GM18870 (cell line): ENCODE data around the gene ACSM2B.
"Not testable (repeated sequence)": the region's sequence is repeated elsewhere in the genome, so short reads cannot be mapped to it uniquely, and the experiment has no call there.

Experiments
- ATAC-seq: cut with Tn5 transposase; IDR thresholded peaks from one replicate; pipeline ENCODE4 v1.9.1; 2021; ENCODE audit warnings: moderate library complexity; ENCODE audit not compliant: unreplicated experiment

ACSM2B gene

DNA sequence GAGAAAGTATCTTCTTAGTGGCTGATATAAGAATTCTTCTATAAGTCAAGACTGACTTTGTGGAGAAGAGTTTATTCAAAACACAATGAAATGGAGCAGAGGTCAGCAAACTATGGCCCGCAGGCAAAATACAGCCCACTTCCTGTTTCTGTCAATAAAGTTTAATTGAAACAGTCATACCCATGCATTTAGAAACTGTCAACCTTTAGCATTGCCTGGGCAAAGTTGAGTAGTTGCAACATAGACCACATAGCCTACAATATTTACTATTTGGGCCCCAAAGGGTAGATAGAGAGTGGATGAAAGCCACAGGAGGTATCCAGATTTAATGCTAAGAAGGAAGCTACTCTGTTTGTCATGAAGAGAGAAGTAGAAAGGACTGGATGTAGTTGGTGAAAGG lies 38.0 kb downstream of the ACSM2B start:
- no peak for ATAC-seq

DNA sequence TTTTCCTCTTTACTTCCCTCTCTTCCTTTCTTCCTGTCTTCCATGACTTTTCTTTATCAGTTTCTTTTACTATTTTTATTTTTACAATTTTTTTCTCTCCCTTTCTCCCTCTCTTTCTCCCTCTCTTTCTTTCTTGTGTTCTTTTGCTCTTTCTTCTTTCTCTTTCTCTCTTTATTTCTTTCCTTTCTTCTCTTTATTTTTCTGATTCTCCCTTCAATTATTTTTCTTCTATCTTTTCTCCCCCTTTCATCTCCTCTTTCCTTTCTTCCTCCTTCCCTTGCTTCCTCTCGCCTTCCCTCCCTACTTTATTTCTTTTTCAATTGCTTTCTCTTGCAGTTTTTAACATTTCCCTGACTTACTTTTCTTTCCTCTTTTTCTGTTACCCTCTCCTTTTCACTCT lies 39.5 kb downstream of the ACSM2B start:
- ATAC-seq = not testable (repeated sequence)

DNA sequence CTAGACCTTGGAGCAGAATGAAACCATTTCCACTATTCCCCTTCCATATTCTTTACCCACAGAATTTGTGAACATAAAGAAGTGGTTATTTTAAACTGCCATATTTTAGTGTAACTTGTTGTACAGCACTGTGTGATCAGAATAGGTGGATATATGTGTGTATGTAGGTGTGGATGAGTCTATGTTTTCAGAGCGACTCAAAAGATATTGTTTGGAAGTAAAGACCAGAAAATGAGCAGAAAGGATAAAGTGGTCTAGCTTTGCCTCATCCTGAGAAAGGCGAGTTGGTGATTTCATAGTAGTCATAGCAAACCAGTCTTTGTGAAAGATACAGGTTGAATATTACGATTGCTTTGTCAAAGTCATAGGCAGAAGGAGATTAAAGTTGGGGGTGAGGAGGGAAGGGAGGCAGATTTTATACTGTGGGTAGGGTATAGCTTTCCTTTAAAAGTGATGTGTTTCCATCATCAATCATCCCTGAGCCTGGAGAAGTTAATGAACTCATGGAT lies 43.8 kb downstream of the ACSM2B start:
- ATAC-seq = not testable (repeated sequence)

DNA sequence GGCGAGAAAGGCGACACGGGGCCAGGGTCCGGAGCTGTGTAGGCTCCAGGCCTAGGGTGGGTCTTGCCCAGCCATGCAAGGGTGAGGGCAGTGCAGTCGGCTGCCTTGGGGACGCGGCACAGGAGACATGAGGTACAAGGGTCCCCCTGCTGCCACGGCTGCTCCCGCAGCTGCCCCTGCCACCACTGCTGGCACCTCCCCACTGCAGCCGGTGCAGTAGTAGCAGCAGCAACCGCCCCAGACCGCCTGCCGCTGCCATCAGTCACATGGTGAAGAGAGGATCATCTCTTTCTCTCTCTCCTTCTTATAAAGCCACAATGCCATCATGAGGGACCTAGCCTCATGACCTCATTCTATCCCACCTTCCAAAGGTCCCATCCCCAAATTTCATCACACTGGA lies 44.4 kb downstream of the ACSM2B start:
- not testable (repeated sequence) for ATAC-seq

DNA sequence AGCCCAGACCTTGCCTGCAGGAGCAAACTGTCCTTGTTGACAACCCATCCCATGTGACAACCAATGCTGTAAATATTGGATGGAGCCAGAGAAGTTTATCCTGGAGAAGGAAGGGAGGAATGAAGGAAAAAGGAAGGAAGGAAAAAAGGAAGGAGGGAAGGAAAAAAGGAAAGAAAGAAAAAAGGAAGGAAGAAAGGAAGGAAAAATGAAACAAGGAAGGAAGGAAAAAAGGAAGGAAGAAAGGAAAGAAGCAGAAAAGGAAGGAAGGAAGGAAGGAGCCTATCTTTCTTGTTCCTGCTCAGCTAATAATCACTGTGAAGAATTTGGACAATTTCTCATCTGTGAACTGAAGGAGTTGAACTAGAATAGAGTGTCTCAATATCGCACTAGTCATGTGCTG lies 56.1 kb downstream of the ACSM2B start:
- no peak for ATAC-seq

DNA sequence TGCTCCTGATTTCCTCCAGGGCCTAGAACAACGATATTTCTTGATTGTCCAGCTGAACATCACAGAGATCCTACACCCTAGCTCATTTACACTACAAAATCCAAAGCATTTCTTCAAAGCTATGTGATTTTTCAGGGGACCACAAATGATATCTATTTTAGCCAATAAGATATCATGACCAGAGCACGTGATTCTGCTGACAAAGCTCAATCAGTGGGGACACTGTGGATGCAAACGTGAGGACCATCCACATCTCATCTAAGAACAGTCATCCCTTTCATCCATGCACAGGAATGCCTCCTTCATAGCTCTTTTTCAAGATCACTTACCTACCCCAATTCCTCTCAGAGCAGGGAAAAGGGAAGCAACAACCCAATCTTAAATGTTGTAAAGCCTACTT lies 56.9 kb downstream of the ACSM2B start:
- no peak for ATAC-seq

DNA sequence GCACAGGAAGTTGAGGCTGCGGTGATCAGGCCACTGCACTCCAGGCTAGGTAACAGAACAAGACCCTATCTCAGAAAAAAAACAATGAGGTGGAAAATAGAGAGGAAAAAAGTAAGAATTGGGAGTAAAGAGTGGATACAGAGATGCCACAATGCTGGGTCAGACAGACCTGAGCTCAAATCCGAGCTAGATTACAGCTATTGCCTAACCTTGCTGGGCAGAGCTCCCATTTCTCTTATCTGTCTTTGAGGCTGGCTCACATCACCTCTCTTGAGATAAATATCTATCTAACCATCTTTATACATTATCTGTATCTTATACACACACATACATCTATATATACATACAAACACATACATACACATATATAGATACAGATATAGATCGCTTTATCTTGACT lies 59.0 kb downstream of the ACSM2B start:
- no peak for ATAC-seq

DNA sequence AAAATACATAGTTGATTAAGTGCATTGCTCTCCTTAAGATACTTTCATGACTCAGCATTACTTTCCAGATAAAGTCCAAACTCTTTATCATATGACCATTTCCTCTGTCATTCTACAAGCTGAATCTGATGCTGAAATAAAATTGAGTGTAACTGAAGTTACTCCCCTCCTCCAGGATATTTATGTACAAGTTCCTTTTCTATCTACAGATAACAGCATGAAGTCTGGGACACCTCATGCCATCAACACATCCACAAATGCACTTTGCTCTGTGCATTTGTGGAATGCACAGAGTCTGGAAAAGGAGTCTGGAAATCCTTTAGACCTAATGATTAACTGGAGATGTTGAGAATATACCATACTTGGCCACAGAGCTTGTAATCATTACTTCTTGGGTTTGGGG lies 60.5 kb downstream of the ACSM2B start:
- no peak for ATAC-seq

DNA sequence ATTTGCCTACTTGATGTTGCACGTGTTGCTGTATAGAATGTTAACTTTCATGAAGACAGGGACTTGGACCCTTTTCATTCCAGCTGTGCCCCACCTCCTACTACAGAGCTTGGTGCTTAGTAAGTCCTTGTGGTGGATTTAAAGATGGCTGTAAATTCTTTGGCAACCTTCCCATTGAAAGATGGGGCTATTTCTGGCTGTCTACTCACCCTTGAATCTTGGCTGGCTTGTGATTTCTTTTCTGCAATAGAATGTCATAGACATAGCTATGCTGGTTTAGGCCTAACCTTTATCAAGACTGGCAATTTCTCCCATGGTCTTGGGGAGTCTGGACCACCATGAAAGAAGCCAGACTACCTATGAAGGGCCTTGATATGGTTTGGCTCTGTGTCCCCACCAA lies 65.8 kb downstream of the ACSM2B start:
- no peak for ATAC-seq

DNA sequence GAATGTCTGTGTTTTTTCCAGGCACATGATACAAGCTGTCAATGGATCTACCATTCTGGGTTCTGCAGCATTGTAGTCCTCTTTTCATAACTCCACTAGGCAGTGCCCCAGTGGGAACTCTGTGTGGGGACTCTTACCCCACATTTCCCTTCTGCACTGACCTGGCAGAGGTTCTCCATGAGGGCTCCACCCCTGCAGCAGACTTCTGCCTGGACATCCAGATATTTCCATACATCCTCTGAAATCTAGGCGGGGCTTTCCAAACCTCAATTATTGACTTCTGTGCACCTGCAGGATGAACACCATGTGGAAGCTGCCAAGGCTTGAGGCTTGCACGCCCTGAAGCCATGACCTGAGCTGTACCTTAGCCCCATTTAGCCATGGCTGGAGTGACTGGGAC lies 68.9 kb downstream of the ACSM2B start:
- no peak for ATAC-seq

DNA sequence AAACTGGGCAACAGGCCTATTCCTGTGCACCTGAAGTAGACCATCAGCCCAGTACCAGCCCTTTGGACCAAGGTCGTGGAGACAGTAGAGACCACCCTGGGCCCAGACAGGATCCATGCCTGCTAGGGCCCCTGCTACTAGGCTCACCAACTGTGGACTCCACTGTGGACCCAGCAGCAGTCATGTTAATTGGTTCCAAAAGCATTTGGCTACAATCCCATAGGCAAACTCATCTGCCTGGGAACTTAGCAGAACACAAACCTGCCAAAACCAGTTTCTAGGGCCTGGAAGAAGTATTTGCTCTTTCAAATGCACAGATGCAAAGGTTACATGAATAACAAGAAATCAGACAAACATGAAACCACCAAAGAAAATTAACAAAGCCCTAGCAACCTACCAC lies 71.7 kb downstream of the ACSM2B start:
- no peak for ATAC-seq

DNA sequence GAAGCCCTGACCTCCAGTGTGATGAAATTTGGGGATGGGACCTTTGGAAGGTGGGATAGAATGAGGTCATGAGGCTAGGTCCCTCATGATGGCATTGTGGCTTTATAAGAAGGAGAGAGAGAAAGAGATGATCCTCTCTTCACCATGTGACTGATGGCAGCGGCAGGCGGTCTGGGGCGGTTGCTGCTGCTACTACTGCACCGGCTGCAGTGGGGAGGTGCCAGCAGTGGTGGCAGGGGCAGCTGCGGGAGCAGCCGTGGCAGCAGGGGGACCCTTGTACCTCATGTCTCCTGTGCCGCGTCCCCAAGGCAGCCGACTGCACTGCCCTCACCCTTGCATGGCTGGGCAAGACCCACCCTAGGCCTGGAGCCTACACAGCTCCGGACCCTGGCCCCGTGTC lies 84.7 kb downstream of the ACSM2B start:
- not testable (repeated sequence) for ATAC-seq

DNA sequence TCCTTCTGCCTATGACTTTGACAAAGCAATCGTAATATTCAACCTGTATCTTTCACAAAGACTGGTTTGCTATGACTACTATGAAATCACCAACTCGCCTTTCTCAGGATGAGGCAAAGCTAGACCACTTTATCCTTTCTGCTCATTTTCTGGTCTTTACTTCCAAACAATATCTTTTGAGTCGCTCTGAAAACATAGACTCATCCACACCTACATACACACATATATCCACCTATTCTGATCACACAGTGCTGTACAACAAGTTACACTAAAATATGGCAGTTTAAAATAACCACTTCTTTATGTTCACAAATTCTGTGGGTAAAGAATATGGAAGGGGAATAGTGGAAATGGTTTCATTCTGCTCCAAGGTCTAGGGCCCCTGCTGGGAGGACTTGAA lies 85.2 kb downstream of the ACSM2B start:
- not testable (repeated sequence) for ATAC-seq
